Fibroblast of lung (primary cell): Measurements from ENCODE around the gene RASA3. TPM values are rescaled to one million over a fixed set of nuclear protein-coding genes. Genes with fewer than 3 reads are reported as not detected.

Experiments
- DNase-seq, 2 donors: peaks; one replicate each; pipeline versions ENCODE4 v3.0.0 to v3.0.0-alpha.2; 2010; ENCODE audit warnings: low read depth in 2 of 2
- H2AFZ ChIP-seq: 2 replicates; pipeline ENCODE4 v1.5.1; 2012; ENCODE audit warnings: low read length, control low read depth, inconsistent platforms
- H3K27ac ChIP-seq: 2 replicates; pipeline ENCODE4 v1.5.1; 2011; ENCODE audit warnings: low read length, control low read depth; ENCODE audit not compliant: insufficient read depth
- H3K27me3 ChIP-seq: 2 replicates; pipeline ENCODE4 v1.5.1; 2011; ENCODE audit warnings: mild to moderate bottlenecking, low read length; ENCODE audit not compliant: control insufficient read depth, insufficient read depth
- H3K36me3 ChIP-seq: 2 replicates; pipeline ENCODE4 v1.5.1; 2011; ENCODE audit warnings: low read length; ENCODE audit not compliant: control insufficient read depth, insufficient read depth
- H3K4me1 ChIP-seq: 2 replicates; pipeline ENCODE4 v1.5.1; 2011; ENCODE audit warnings: low read length; ENCODE audit not compliant: control insufficient read depth, insufficient read depth; ENCODE audit errors: extremely low read depth
- H3K4me2 ChIP-seq: 2 replicates; pipeline ENCODE4 v1.5.1; 2011; ENCODE audit warnings: low read length, control low read depth; ENCODE audit not compliant: insufficient read depth; ENCODE audit errors: extremely low read depth
- H3K4me3 ChIP-seq, 4 experiments: fragments of 200-600 bp in 1 of 4; sonication (generic) in 1 of 4; replicated peaks in 1 of 4; 2 replicates each; pipeline ENCODE4 v1.5.1; 2011 to 2016; ENCODE audit warnings: low read length in 4 of 4, low read depth in 3 of 4, mild to moderate bottlenecking in 3 of 4, control low read depth in 2 of 4, inconsistent platforms in 1 of 4, mixed read lengths in 1 of 4; ENCODE audit not compliant: insufficient read depth in 1 of 4; ENCODE audit errors: control extremely low read depth in 1 of 4
- H3K79me2 ChIP-seq: 2 replicates; pipeline ENCODE4 v1.5.1; 2012; ENCODE audit warnings: mild to moderate bottlenecking, low read length, inconsistent platforms; ENCODE audit not compliant: control insufficient read depth, insufficient read depth
- H3K9ac ChIP-seq: 2 replicates; pipeline ENCODE4 v1.5.1; 2011; ENCODE audit warnings: mild to moderate bottlenecking, low read length, control low read depth; ENCODE audit not compliant: insufficient read depth
- H3K9me3 ChIP-seq: 2 replicates; pipeline ENCODE4 v1.5.1; 2012; ENCODE audit warnings: low read depth, low read length; ENCODE audit not compliant: control insufficient read depth, insufficient read depth
- H4K20me1 ChIP-seq: 2 replicates; pipeline ENCODE4 v1.5.1; 2011; ENCODE audit warnings: low read length; ENCODE audit not compliant: control insufficient read depth, insufficient read depth; ENCODE audit errors: extremely low read depth
- CTCF ChIP-seq, 2 donors: IDR thresholded peaks in 1 of 2; conservative IDR thresholded peaks in 1 of 2; 1 replicate in 1 of 2; 2 replicates in 1 of 2; pipeline ENCODE4 v1.5.1; 2011 to 2012; ENCODE audit warnings: low read length in 2 of 2, control low read depth in 1 of 2, inconsistent platforms in 1 of 2, low read depth in 1 of 2, mild to moderate bottlenecking in 1 of 2
- EZH2 ChIP-seq: IDR thresholded peaks from 2 replicates; pipeline ENCODE4 v1.5.1; 2012; ENCODE audit warnings: low read length, control low read depth, mild to moderate bottlenecking; ENCODE audit errors: missing control alignments
- polyA plus RNA-seq, 2 donors: library from polyadenylated mRNA; depleted of rRNA in 1 of 2; stranded (reverse) in 1 of 2; unstranded in 1 of 2; fragments of >200 nt; gene quantifications; 2 replicates each; pipeline ENCODE4 v1.2.1, GENCODE V29; 2011 to 2012; ENCODE audit warnings: missing spikeins in 1 of 2
- total RNA-seq: library from RNA; depleted of rRNA; stranded (reverse); fragments of >200 nt; gene quantifications from 2 replicates; pipeline ENCODE4 v1.2.1, GENCODE V29; 2014

The RASA3 gene
- total and polyA plus RNA-seq, 2 donors (not counting 1 experiment from before 2014, with no cell fraction given): 26.6 to 31.1 TPM

GRCh38 chr13:114155926-114156883 lies 23.8 kb upstream of the RASA3 start:
- DNase-seq: no peak
- H3K36me3 ChIP-seq: no peaks in the 10 kb centered on the region

GRCh38 chr13:114155320-114155719 lies 22.9 kb upstream of the RASA3 start:
- no peaks in the 10 kb centered on the region for H3K79me2 ChIP-seq
- no peak overlapping the region for H3K9ac ChIP-seq
- no peaks in the 10 kb centered on the region for H3K9me3 ChIP-seq
- no peaks in the 10 kb centered on the region for H3K4me1 ChIP-seq
- no peaks in the 10 kb centered on the region for H4K20me1 ChIP-seq
- no peak overlapping the region for H2AFZ ChIP-seq
- TF ChIP-seq CTCF (conservative IDR thresholded peaks at IDR 0.05 in 1 of 2, IDR thresholded peaks at IDR 0.05 in 1 of 2; ENCODE audit: low read depth in 1 of 2, low read length in 2 of 2) (no peak), EZH2 (no peak)
- H3K36me3 ChIP-seq: no peaks in the 10 kb centered on the region
- H3K4me3 ChIP-seq: no peak overlapping the region
- no peak overlapping the region for H3K4me2 ChIP-seq
- no peak overlapping the region for H3K27ac ChIP-seq
- DNase-seq: no peak
- peaks cover 4% of the 10 kb centered on the region for H3K27me3 ChIP-seq

More at GRCh38 chr13:114155926-114156883, 23.8 kb upstream of the RASA3 start:
- Histone ChIP-seq H3K4me2 (no peak overlapping the region), H2AFZ (no peak overlapping the region), H3K9me3 (no peaks in the 10 kb centered on the region), H3K27me3 (peaks cover 7% of the 10 kb centered on the region), H3K79me2 (no peaks in the 10 kb centered on the region), H4K20me1 (no peaks in the 10 kb centered on the region), H3K27ac (no peak overlapping the region), H3K9ac (no peak overlapping the region), H3K4me1 (no peaks in the 10 kb centered on the region), H3K4me3 (no peak overlapping the region)
- no peak for TF ChIP-seq EZH2
- TF ChIP-seq CTCF (conservative IDR thresholded peaks at IDR 0.05 in 1 of 2, IDR thresholded peaks at IDR 0.05 in 1 of 2; ENCODE audit: low read depth in 1 of 2, low read length in 2 of 2): no peak

- Histone ChIP-seq H2AFZ (no peak overlapping the region), H3K4me2 (no peak overlapping the region), H3K27ac (no peak overlapping the region), H4K20me1 (no peaks in the 10 kb centered on the region), H3K36me3 (no peaks in the 10 kb centered on the region), H3K9me3 (no peaks in the 10 kb centered on the region), H3K4me1 (no peaks in the 10 kb centered on the region), H3K4me3 (no peak overlapping the region), H3K9ac (no peak overlapping the region), H3K79me2 (no peaks in the 10 kb centered on the region), H3K27me3 (peaks cover 4% of the 10 kb centered on the region)
- TF ChIP-seq CTCF (conservative IDR thresholded peaks at IDR 0.05 in 1 of 2, IDR thresholded peaks at IDR 0.05 in 1 of 2; ENCODE audit: low read depth in 1 of 2, low read length in 2 of 2) (no peak), EZH2 (no peak)
- DNase-seq: no peak
Measured at GRCh38 chr13:114154476-114154875, 22.1 kb upstream of the RASA3 start.
